ENCODE results near the gene CUTC.

DNA sequence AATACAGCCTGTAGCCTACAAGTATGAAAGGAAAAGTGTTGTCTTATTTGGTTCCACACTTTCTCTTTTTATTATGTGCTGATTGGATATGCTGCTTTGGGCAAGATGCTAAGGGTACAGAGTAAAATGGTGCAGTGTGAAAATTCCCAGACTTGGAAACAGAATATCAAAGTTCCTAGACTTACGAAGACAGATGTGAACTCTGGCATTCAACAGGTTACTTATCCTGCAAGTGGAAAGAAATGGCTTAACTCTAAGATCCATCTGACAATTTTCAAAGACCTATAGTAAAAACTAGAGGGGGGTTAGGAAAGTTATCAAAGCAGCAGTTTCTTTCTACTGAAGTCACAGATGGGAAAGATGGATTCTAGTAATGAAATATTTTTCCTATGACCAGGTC is 24.1 kb downstream of the CUTC start:
- TF ChIP-seq POLR2A (IDR thresholded peaks at IDR 0.05): no peak
- TF ChIP-seq, protein P1, sequence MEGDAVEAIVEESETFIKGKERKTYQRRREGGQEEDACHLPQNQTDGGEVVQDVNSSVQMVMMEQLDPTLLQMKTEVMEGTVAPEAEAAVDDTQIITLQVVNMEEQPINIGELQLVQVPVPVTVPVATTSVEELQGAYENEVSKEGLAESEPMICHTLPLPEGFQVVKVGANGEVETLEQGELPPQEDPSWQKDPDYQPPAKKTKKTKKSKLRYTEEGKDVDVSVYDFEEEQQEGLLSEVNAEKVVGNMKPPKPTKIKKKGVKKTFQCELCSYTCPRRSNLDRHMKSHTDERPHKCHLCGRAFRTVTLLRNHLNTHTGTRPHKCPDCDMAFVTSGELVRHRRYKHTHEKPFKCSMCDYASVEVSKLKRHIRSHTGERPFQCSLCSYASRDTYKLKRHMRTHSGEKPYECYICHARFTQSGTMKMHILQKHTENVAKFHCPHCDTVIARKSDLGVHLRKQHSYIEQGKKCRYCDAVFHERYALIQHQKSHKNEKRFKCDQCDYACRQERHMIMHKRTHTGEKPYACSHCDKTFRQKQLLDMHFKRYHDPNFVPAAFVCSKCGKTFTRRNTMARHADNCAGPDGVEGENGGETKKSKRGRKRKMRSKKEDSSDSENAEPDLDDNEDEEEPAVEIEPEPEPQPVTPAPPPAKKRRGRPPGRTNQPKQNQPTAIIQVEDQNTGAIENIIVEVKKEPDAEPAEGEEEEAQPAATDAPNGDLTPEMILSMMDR (IDR thresholded peaks at IDR 0.05): no peak

Data from lower leg skin (tissue), 3 donors.